GM18868 (cell line): ENCODE data around the gene RBM28.

Experiments used
- ATAC-seq: cut with Tn5 transposase; IDR thresholded peaks from one replicate; pipeline ENCODE4 v1.9.1; 2021; ENCODE audit warnings: mild to moderate bottlenecking, moderate library complexity; ENCODE audit not compliant: unreplicated experiment

Gene RBM28, protein sequence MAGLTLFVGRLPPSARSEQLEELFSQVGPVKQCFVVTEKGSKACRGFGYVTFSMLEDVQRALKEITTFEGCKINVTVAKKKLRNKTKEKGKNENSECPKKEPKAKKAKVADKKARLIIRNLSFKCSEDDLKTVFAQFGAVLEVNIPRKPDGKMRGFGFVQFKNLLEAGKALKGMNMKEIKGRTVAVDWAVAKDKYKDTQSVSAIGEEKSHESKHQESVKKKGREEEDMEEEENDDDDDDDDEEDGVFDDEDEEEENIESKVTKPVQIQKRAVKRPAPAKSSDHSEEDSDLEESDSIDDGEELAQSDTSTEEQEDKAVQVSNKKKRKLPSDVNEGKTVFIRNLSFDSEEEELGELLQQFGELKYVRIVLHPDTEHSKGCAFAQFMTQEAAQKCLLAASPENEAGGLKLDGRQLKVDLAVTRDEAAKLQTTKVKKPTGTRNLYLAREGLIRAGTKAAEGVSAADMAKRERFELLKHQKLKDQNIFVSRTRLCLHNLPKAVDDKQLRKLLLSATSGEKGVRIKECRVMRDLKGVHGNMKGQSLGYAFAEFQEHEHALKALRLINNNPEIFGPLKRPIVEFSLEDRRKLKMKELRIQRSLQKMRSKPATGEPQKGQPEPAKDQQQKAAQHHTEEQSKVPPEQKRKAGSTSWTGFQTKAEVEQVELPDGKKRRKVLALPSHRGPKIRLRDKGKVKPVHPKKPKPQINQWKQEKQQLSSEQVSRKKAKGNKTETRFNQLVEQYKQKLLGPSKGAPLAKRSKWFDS

DNA sequence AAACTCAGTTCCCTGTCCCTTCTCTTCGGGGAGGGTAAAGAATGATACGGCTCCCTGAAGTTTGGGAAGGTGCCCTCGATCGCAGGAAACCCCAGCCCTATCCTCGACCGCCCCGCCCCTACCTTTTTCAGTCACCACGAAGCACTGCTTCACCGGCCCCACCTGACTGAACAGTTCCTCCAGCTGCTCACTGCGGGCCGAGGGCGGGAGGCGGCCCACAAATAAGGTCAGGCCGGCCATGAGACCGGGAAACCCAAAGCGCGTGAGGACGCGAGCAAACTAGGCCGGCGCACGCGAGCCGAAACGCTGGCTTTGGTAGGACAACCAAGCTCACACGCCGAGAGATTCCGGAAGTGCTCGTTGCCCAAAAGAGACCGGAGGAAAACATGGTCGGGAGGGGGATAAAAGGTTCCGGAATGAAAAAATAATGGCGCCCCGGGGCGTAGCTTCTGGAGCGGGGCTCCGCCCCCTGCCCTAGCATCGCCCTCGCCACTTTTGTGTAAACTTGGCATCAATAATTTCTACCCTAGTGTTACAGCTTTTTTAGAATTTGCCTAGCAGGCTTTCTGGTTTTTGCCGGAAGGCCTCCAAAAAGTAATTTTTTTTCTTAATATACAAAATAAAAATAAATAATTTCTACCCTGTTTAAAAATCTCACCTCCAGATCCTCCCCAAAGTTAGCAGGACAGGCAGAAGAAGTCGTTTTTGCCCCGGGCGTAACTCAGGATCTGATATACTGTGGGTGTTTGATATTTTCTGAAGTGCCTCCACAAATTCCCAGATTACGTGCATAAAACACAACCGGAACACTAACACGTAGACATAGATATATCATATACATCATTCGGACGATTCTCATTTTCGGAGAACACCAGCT is at the start of gene RBM28:
RBM28 (minus strand) TSS at position 355 of the 877 bp plus-strand sequence; CDS start at position 240, 115 bp downstream.
- ATAC-seq, result peak; percentile 93

DNA sequence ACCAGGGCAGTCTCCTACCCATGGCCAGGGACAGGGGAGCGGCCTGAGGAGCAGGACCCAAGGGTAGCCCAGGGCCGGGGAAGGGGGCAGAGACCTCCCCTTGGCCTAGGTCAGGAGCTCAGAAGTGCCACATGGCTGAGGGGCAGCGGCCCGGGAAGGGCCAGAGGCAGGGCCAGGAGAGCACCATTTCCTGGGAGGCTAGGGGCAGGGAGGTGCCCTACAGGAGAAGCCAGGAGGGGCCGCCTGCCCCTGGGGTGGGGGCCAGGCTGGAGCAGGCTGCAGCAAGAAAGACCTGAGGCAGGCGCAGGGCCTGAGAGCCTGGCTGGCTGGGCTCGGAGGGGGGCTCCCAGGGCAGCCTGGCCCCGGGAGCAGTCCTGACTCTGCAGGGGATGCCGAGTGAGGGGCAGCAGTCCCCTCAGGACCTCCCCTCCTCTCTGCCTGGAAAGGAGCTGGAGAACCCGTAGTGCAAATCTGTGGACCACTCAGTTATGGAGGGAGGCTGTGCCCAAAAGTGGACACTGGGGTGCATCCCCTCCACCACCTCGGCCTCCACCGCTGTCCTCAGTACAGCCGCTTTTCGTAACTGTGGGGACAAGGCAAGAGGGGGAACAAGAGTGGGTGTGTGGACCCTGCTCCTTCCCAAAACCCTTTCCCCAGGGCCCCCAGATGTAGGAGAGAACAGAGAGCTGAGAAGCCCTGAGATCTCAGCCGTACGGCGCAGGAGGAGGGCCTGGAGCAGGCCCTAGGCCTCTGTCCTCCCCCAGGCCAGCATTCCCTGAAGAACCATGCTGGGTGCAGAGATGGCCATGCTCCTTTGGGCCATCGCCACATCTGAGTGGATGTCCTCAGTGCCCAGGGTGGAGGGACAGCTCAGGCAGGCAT is 49.0 kb upstream of the RBM28 start:
- no peak for ATAC-seq

DNA sequence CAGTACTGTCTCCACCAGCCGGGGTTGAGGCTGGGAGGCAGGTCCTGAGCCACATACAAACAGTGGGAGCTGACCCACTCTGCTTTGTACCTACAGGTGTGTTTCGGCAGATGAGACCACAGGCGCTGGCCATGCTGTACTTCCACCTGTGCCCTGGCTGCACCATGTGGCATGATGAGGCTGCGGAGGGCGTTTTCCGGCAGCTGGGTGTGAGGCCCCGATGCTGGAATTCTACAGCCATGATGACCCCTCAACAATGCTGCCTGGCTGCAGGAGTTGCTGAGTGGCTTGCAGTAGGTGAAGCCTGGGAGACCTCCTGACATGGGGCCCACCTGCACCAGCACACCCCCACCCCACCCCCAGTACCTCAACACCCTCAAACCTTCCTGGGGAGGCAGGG is 48.1 kb upstream of the RBM28 start:
- ATAC-seq, result no peak

DNA sequence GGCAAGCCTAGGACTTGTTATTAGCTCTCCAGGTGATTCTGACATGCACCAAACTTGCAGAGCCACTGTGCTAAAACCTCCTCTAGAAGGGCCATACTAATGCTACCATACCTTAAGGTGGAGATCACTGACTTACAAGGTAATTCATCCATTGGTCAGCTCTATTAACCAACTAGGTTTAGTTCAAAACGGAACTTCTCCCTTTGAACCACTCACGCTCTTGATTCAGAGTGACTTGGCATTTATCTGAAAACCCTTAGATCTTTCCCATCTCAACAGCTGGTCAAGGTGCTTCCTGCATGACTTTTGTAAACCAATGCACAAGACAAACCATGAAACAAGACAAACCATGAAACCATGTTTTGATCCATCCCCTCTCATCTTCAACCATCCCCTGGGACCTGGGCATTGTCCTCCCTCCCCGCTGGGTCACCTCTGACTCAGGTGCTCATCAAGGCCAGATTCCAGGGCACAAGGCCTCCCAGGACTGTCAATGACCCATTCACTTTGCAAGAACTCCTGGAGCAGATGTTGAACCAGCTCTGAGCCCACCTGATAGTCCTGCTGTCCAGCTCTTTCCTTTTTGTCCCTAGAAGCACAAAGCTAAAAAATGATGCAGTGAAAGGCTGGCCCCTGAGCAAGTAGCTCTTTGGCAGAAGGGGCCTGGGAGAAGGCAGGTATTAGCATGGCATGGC is 47.3 kb upstream of the RBM28 start:
- no peak for ATAC-seq

DNA sequence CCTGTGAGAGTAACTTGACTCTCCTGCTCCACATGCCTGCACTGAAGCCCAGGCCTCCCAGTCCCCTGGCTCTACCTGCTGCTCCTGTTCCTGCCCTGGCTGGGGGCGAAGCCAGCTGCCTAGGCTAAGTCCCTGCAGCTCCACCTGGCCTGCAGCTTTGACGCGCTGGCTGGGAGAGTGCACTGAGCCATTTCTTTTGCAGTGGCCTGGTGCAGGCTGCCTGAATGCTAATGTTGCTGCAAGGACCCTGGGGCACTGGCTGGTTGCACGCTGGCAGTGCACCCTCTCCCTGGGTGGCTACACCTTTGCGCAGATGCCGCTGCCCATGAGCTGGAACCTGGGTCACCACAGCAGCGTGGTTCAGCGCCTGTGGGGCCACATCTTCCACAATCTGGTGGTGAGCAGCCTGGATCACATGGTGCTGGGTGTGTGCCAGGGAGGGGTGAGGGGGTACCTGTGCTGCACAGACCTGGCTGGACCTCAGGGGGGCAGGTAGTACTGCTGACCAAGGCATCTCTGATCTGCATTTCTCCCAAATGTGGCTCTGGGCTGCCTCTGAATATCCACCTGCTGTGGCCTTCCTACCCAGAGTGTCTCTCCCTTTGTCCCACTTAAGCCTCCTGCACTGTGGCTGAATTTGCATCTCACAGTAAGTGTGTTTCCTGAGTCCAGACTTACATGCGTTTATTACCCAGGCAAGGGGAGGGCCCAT is 46.1 kb upstream of the RBM28 start:
- no peak for ATAC-seq

DNA sequence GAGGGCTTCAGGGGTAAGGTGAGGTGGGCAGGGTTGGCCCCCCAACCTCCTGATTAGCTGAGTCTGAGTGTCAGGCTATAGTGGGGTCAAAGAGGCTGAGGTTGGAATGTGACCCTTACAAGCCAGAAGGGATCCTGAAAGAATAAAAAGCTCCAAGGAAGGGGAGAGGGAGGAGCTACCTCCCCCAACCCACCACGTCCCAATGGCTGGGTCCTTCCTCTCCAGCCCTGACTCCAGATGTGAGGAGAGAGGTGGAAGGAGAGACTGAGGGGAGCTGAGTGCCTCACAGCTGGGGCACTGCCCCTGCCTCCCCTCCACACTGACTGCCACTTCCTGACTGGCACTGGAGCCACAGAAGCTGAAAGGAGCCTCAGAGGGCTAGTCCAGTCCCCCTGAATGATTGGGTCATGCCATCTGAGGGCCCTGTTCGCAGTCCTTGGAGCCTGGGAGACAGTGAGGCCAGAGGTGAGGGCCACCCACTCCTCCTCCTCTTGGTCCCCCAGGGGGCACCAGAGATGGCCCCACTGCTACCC is 45.4 kb upstream of the RBM28 start:
- ATAC-seq, result no peak

DNA sequence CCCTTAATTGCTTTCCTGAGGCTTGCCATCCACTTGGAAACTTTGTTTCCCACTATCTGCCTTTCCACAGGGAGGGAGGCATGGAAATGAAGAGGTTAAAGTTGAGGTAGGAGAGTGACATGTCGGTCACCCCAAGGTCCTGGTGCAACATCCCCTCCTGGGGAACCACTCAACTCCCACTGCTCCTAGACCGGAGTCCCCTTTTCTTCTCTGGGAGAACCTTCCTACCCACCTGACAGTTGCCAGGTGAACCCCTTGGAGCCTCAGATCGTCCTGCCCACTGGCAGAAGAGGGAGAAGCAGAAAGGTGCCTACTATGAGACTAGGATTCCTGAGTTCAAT is 44.4 kb upstream of the RBM28 start:
- ATAC-seq, result no peak

DNA sequence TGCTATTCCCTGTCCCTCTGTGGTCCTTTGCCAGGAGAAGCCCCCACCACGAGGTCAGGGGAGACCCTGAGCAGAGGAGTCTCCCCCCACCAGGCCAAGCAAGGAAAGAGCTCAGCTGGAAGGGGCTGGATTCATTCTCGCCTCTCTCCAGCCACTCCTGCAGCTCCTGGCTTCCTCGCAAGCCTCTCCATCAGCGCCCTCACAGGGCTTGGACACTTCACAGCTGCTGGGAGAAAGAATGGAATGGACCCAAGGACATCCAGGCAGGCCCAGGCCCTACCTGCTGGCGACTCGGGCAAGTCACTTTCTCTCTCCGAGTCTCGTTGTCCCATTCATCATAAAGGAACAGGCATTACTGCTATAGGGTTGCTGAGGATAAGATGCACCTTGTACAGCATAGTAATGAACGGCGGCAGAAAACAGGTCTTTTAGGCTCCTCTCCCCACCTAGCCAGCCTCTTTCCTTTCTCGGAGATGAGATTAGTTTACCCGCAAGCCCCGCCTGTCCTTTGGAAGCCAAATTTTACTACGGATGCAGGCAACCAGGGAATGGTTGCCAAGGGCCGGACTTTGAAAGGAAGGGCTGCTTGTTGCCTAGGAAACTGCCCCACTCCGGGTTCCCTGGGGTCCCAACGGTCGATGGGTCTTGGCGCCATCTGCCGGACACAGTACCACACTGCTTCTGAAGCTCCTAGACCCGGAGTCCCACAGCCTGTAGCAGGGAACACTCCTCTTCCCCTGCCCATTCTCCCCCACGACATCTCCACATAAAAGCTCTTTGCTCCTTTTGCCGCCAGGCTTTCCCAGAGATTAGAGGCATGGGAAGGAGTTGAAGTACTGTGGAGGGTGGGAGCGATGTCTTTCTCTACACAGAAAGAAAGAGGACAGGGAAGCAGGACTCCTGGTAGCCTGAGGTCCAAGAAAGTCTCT is 43.8 kb upstream of the RBM28 start:
- peak; percentile 78 for ATAC-seq

DNA sequence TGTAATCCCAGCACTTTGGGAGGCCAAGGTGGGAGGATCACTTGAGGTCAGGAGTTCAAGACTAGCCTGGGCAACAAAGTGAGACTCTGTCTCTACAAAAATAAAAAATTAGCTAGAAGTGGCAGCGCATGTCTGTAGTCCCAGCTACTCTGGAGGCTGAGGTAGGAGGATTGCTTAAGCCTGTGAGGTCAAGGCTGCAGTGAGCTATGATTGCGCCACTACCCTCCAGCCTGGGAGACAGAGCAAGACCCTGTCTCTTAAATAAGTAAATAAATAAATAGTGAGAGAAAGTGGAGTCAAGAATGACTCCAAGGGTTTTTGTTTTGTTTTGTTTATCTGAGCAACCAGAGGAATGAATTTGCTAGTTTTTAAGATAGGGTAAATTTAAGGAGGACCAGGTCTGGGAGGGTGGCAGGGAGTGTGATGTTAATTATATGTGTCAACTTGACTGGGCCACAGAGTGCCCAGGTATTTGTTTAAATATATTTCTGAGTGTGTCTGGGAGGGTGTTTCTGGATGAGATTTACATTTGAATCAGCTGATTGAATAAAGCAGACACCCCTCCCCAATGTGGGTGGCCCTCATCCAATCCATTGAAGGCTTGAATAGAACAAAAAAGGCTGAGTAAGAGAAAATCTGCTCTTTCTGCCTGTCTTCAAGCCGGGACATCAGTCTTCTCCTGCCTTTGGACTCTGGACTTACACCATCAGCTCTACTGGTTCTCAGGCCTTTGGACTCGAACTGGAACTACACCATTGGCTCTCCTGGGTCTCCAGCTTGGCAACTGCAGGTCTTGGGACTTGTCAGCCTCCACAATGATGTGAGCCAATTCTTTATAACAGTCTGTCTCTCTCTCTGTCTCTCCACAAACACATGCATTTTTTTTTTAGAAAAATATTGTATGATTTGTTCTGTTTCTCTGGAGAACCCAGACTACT is 42.5 kb upstream of the RBM28 start:
- no peak for ATAC-seq

DNA sequence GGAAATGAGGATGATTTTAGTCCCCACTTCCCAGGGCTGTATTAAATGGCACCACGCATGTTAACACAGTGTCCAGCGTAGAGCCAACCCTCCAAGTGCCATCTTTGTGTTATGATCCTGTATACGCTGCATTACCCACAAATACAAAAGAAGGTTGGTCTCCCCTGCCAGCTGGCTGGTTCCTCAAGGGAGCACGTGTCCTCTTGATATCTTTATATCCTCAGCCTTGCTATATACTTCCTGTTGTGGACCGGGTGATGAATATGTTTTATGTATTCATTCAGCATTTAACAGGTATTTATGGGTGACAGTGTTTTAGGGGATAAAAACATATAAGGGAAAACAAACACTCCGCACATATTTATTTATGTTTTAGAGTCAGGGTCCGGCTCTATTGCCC is 41.0 kb upstream of the RBM28 start:
- ATAC-seq, result no peak

DNA sequence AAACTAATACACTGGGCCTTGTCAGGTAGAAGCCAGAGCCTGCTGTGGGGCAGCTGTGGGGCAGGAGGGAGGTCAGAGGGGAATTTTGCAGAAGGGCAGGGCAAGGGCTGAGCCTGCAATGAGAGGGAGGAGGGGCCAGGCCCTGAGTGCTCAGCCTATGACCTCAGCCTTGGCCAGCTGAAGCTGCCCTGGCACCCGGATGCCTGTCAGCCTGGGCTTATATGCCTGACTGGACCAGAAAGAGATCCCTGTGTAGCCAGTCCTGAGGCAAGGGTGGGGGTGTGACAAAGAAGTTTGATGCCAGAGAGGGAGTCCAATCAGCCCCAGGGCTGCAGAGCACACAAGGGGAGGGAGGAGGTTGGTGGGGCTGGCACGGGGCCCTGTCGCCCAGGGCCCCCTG is 40.1 kb upstream of the RBM28 start:
- ATAC-seq, result no peak

DNA sequence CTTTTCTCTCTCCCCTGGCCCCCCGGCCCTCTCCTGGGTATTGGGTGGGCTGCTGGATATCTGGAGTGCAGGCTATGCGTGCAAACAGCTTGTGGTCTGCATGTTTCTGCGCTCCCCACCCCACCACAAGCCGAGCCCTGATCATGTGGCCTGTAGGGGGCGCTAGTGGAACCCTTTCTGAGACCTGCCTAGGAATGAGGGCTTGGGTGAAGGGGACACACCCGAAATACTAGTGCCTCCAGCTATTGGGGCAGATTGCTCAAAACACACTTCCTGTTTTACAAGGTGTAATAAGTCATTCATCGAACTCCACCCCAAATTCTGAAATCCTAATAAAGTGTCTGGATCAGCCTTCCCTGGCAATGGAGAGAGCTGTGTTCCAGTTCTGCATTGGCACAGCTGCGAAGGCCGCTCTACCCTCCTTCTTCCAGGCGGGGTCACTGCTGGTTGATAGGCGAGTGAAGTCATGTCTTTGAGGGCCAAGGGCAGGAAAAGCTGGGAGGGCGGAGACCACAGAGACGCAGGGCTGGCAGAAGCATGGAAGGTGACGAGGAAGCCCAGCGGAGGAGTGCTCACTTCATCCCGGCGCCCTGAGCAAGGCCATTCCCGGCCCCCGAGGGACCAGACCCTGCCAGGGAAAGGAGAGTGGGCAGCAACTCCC is 37.6 kb upstream of the RBM28 start:
- no peak for ATAC-seq

DNA sequence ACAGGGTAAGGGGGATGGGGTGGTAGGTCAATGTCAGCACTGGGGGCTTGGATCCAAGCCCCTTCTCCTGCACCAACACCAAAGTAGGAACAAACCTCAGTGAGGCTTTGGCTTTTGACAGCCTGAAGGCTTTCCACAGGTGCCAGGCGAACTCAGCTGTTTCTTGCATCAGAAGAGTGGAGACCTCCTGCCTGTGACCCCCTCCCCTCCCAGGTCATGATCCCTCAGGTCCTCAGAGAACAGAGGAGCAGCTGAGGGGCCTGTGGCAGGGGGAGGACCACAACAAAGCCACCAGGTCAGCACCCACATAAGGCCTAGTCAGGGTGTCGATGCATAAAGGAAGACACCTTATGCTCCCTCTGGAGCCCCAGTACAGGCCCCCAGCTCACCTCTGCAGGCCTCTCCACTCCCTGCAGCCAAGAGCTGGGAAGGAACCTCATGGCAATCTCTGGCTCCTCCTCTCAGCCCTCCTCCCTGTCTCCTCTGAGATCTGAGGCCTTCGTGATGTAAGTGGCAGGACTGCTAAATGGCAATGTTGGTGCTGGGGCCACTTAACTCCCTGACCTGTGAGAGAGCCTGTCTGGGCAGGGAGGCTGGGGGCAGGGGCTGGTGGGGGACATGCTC is 36.9 kb upstream of the RBM28 start:
- no peak for ATAC-seq

DNA sequence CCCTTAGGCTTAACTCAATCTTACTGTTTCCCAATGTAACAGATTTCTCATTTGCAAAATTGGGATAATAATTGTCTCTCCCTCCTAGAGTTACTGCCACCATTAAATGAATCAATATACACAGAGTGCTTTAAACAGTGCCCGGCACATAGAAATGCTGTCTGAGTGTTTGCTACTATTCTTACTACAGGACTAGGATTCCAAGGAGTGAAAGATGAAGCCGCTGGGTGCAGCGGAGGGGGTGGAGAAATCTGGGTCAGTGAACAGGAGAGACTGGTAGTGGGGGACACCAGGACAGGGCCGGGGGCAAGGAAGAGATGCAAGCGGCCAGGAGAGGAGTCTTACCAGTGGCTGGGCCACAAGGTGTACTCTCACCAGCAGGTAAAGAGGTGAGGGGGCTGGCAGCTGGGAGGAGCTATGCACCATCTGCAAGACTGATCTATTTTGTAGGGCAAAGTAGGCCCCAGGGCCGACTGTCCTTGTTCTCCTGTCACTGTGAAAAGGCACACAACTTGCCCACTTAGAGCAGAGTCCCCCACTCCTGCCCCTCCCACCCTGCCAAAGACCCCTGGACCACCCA is 36.3 kb upstream of the RBM28 start:
- no peak for ATAC-seq

DNA sequence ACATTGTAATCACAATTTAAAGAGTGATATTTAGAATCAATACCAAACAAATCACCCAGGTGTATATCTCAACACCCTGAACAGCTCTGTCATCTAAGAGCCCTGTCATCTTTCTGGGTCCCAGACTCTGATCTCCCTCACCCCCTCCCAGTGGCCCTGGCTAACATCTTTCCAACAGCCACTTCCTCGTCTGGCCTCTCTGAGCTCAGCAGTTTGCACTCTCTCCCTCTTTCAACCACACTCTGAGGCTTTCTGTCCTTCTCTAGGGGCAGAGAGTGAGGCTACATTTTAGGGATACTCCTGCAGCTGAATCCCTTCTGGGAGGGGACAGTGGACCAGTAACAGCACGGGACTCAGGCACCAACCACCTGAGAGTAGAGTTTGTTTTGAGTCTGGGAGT is 34.9 kb upstream of the RBM28 start:
- no peak for ATAC-seq
